Liver (tissue), 9 donors: ENCODE measurements around the gene DDX20. TPM values are rescaled to one million over a fixed set of nuclear protein-coding genes. Genes with fewer than 3 reads are reported as not detected.

Experiments used
- DNase-seq: peaks from one replicate; pipeline ENCODE4 v3.0.0-alpha.2; 2017; ENCODE audit warnings: low spot score
- H3K27ac ChIP-seq, 2 donors: one replicate each; pipeline ENCODE4 v1.7.0; 2013; ENCODE audit warnings: inconsistent platforms in 2 of 2, low read length in 2 of 2, control low read depth in 1 of 2, low read depth in 1 of 2, mild to moderate bottlenecking in 1 of 2
- H3K27me3 ChIP-seq, 4 donors: one replicate each; pipeline versions ENCODE4 v1.6.1 to v1.7.0; 2013; ENCODE audit warnings: low read length in 3 of 4, inconsistent platforms in 1 of 4, mild to moderate bottlenecking in 1 of 4, moderate library complexity in 1 of 4; ENCODE audit not compliant: control insufficient read depth in 4 of 4, insufficient read depth in 4 of 4
- H3K36me3 ChIP-seq, 4 donors: one replicate each; pipeline versions ENCODE4 v1.6.1 to v1.7.0; 2013; ENCODE audit warnings: low read length in 3 of 4, mild to moderate bottlenecking in 3 of 4, low read depth in 1 of 4, moderate library complexity in 1 of 4; ENCODE audit not compliant: control insufficient read depth in 4 of 4, insufficient read depth in 3 of 4
- H3K4me1 ChIP-seq, 4 donors: one replicate each; pipeline versions ENCODE4 v1.6.1 to v1.7.0; 2013; ENCODE audit warnings: low read length in 3 of 4, mild to moderate bottlenecking in 3 of 4, moderate library complexity in 1 of 4; ENCODE audit not compliant: control insufficient read depth in 4 of 4, insufficient read depth in 4 of 4
- H3K4me3 ChIP-seq, 3 donors: one replicate each; pipeline versions ENCODE4 v1.6.1 to v1.7.0; 2013; ENCODE audit warnings: low read length in 3 of 3, control low read depth in 1 of 3, low read depth in 1 of 3, mild to moderate bottlenecking in 1 of 3
- H3K9ac ChIP-seq, 2 donors: one replicate each; pipeline ENCODE4 v1.7.0; 2013; ENCODE audit warnings: low read length in 2 of 2, mild to moderate bottlenecking in 2 of 2, moderate library complexity in 2 of 2, control low read depth in 1 of 2, low read depth in 1 of 2
- H3K9me3 ChIP-seq, 4 donors: one replicate each; pipeline versions ENCODE4 v1.6.1 to v1.7.0; 2013; ENCODE audit warnings: low read length in 3 of 4; ENCODE audit not compliant: control insufficient read depth in 4 of 4
- EGR1 ChIP-seq, 2 donors: IDR thresholded peaks; 2 replicates each; pipeline ENCODE4 v1.6.1; 2016 to 2018; ENCODE audit warnings: antibody characterized with exemption in 2 of 2, low read depth in 2 of 2
- FOXA2 ChIP-seq: IDR thresholded peaks from 2 replicates; pipeline ENCODE4 v1.6.1; 2016; ENCODE audit warnings: antibody characterized with exemption
- GABPA ChIP-seq, 2 donors: IDR thresholded peaks in 1 of 2; conservative IDR thresholded peaks in 1 of 2; 2 replicates each; pipeline ENCODE4 v1.6.1; 2016; ENCODE audit warnings: antibody characterized with exemption in 2 of 2, mild to moderate bottlenecking in 1 of 2, moderate library complexity in 1 of 2
- HNF4A ChIP-seq, 2 donors: conservative IDR thresholded peaks; 2 replicates each; pipeline ENCODE4 v1.6.1; 2016; ENCODE audit warnings: antibody characterized with exemption in 2 of 2, mild to moderate bottlenecking in 2 of 2
- HNF4G ChIP-seq: IDR thresholded peaks from 2 replicates; pipeline ENCODE4 v1.6.1; 2016; ENCODE audit warnings: antibody characterized with exemption
- JUND ChIP-seq, 2 donors: IDR thresholded peaks; 2 replicates each; pipeline ENCODE4 v1.6.1; 2016; ENCODE audit warnings: antibody characterized with exemption in 2 of 2
- NR2F2 ChIP-seq: IDR thresholded peaks from 2 replicates; pipeline ENCODE4 v1.6.1; 2016; ENCODE audit warnings: antibody characterized with exemption
- RAD21 ChIP-seq, 2 donors: IDR thresholded peaks; 2 replicates each; pipeline ENCODE4 v1.6.1; 2016; ENCODE audit warnings: antibody characterized with exemption in 2 of 2, mild to moderate bottlenecking in 2 of 2
- RXRA ChIP-seq, 2 donors: IDR thresholded peaks; 2 replicates each; pipeline ENCODE4 v1.6.1; 2017 to 2018; ENCODE audit warnings: antibody characterized with exemption in 2 of 2, mild to moderate bottlenecking in 1 of 2
- SP1 ChIP-seq: IDR thresholded peaks from 2 replicates; pipeline ENCODE4 v1.6.1; 2018; ENCODE audit warnings: antibody characterized with exemption, mild to moderate bottlenecking
- TAF1 ChIP-seq: conservative IDR thresholded peaks from 2 replicates; pipeline ENCODE4 v1.6.1; 2016; ENCODE audit warnings: antibody characterized with exemption, mild to moderate bottlenecking
- YY1 ChIP-seq: IDR thresholded peaks from 2 replicates; pipeline ENCODE4 v1.6.1; 2016; ENCODE audit warnings: antibody characterized with exemption, mild to moderate bottlenecking
- WGBS: extraction: QIAGEN DNeasy Blood & Tissue Kit; methylation state at CpG from one replicate; pipeline ENCODE4 v1.1.7; 2013; 5-methylcytosine and 5-hydroxymethylcytosine counted together
- polyA plus RNA-seq, 2 donors: library from polyadenylated mRNA; stranded (reverse) in 1 of 2; unstranded in 1 of 2; fragments of 200-250 nt in 1 of 2; fragments of >200 nt in 1 of 2; fragmentation: Nextera tagmentation in 1 of 2; extraction: Ambion mirVana in 1 of 2; gene quantifications; one replicate each; pipeline versions ENCODE4 v1.2.1 to v1.2.3, GENCODE V29; 2013 to 2015
- total RNA-seq, 2 donors: library from RNA; depleted of rRNA; stranded (reverse); fragments of >200 nt; gene quantifications; one replicate each; pipeline ENCODE4 v1.2.3, GENCODE V29; 2014
- TF ChIP-seq, protein P1 (sequence below): fragments of 150-350 bp; IDR thresholded peaks from 2 replicates; pipeline ENCODE4 v1.5.1; 2017; ENCODE audit warnings: improper control_type of control experiment, low read depth, low read length; ENCODE audit not compliant: missing input control
- TF ChIP-seq, protein P2 (sequence below): IDR thresholded peaks from 2 replicates; pipeline ENCODE4 v1.6.1; 2016; ENCODE audit warnings: antibody characterized with exemption, mild to moderate bottlenecking
- TF ChIP-seq, protein P3 (sequence below): IDR thresholded peaks from 2 replicates; pipeline ENCODE4 v1.6.1; 2016; ENCODE audit warnings: antibody characterized with exemption
- TF ChIP-seq, protein P4 (sequence below): IDR thresholded peaks from 2 replicates; pipeline ENCODE4 v1.6.1; 2016; ENCODE audit warnings: antibody characterized with exemption
- donor health status: healthy.
- donor health status: healthy.
- donor health status: healthy.
- donor health status: healthy.
- donor health status: healthy.

DDX20 gene
- total and polyA plus RNA-seq, 4 donors, result 2.3 to 8.6 (median 4.6) TPM

DNA sequence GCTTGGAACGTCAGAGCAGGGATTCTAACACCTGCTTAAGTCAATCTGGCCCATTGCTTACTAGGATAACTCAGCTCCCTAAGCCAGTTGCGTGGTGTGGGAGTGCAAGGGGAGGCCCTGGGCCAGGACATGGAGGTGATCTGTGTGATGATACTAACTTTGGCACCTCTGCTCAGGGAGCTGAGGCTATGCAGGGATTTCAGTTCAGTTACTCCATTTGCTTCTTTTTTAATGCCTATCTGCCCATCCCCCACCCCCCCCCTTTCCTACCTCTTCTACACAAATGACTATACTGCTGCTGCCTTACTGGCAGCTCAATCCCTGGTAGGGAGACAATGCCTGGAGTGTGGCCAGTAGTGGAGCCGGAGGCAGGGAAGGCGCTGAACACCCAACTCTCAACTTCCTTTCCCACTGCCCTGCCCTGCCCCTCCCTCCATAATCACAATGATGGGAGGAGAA lies 36.0 kb upstream of the DDX20 start (continued):
- TF ChIP-seq, protein P1, sequence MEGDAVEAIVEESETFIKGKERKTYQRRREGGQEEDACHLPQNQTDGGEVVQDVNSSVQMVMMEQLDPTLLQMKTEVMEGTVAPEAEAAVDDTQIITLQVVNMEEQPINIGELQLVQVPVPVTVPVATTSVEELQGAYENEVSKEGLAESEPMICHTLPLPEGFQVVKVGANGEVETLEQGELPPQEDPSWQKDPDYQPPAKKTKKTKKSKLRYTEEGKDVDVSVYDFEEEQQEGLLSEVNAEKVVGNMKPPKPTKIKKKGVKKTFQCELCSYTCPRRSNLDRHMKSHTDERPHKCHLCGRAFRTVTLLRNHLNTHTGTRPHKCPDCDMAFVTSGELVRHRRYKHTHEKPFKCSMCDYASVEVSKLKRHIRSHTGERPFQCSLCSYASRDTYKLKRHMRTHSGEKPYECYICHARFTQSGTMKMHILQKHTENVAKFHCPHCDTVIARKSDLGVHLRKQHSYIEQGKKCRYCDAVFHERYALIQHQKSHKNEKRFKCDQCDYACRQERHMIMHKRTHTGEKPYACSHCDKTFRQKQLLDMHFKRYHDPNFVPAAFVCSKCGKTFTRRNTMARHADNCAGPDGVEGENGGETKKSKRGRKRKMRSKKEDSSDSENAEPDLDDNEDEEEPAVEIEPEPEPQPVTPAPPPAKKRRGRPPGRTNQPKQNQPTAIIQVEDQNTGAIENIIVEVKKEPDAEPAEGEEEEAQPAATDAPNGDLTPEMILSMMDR, result no peak
- TF ChIP-seq YY1, result no peak
- no peak for TF ChIP-seq FOXA2
- no peak for TF ChIP-seq RAD21 (IDR thresholded peaks at IDR 0.05)

DNA sequence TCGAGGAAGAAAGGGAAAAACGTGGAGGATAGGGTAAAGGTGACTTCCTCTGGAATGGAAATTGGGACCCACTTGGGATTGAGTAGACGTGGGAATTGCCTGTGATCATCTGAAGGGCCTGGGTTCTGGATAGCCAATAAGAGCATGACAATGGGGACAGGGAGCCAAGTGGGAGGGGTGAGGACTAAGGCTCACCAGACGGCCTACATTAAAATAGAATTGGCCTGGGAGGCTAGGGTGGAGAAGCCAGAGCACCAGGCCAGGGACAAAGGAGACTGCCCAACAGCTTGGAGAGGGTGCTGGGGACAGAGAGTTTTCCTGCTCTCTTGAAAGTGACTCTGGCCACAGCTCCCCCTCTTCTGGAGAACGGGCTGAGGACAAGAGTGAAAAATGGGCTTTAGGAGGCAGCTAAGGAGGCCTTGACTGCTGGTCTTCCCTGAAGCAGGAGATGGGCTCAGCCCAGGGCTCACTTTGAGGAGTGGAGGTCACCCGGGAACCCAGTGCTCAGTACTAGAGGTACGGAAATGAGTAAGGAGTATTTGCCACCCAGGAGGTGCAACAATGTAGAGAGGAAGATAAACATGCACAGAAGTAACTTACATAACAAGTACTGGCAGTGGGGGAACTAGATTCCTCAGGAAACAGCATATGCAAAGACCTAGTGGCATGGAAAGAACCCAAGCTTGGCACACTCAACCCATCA lies 35.3 kb upstream of the DDX20 start:
- WGBS, result 79% methylated on average over 7 of the region's 7 CpGs
- no peaks in the 10 kb centered on the region for H3K9me3 ChIP-seq
- peak overlapping the region in 1 of 2 donors; percentile 2 for H3K27ac ChIP-seq
- no peak overlapping the region for H3K9ac ChIP-seq
- no peaks in the 10 kb centered on the region for H3K4me1 ChIP-seq
- no peaks in the 10 kb centered on the region for H3K27me3 ChIP-seq
- no peaks in the 10 kb centered on the region for H3K36me3 ChIP-seq
- no peak overlapping the region for H3K4me3 ChIP-seq
- no peak for DNase-seq
- TF ChIP-seq GABPA (IDR thresholded peaks at IDR 0.05 in 1 of 2, conservative IDR thresholded peaks at IDR 0.05 in 1 of 2), result no peak
- no peak for TF ChIP-seq EGR1 (IDR thresholded peaks at IDR 0.05; ENCODE audit: low read depth in 2 of 2)
- TF ChIP-seq HNF4A (conservative IDR thresholded peaks at IDR 0.05), result no peak
- TF ChIP-seq JUND (IDR thresholded peaks at IDR 0.05), result no peak
- TF ChIP-seq, protein P2, sequence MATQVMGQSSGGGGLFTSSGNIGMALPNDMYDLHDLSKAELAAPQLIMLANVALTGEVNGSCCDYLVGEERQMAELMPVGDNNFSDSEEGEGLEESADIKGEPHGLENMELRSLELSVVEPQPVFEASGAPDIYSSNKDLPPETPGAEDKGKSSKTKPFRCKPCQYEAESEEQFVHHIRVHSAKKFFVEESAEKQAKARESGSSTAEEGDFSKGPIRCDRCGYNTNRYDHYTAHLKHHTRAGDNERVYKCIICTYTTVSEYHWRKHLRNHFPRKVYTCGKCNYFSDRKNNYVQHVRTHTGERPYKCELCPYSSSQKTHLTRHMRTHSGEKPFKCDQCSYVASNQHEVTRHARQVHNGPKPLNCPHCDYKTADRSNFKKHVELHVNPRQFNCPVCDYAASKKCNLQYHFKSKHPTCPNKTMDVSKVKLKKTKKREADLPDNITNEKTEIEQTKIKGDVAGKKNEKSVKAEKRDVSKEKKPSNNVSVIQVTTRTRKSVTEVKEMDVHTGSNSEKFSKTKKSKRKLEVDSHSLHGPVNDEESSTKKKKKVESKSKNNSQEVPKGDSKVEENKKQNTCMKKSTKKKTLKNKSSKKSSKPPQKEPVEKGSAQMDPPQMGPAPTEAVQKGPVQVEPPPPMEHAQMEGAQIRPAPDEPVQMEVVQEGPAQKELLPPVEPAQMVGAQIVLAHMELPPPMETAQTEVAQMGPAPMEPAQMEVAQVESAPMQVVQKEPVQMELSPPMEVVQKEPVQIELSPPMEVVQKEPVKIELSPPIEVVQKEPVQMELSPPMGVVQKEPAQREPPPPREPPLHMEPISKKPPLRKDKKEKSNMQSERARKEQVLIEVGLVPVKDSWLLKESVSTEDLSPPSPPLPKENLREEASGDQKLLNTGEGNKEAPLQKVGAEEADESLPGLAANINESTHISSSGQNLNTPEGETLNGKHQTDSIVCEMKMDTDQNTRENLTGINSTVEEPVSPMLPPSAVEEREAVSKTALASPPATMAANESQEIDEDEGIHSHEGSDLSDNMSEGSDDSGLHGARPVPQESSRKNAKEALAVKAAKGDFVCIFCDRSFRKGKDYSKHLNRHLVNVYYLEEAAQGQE, result no peak
- no peak for TF ChIP-seq SP1
- no peak for TF ChIP-seq RXRA (IDR thresholded peaks at IDR 0.05)
- TF ChIP-seq, protein P1, result no peak
- TF ChIP-seq, protein P3, sequence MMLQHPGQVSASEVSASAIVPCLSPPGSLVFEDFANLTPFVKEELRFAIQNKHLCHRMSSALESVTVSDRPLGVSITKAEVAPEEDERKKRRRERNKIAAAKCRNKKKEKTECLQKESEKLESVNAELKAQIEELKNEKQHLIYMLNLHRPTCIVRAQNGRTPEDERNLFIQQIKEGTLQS, result no peak
- TF ChIP-seq TAF1, result no peak
- no peak for TF ChIP-seq FOXA2
- no peak for TF ChIP-seq HNF4G
- TF ChIP-seq NR2F2, result no peak
- TF ChIP-seq RAD21 (IDR thresholded peaks at IDR 0.05), result no peak
- TF ChIP-seq, protein P4, sequence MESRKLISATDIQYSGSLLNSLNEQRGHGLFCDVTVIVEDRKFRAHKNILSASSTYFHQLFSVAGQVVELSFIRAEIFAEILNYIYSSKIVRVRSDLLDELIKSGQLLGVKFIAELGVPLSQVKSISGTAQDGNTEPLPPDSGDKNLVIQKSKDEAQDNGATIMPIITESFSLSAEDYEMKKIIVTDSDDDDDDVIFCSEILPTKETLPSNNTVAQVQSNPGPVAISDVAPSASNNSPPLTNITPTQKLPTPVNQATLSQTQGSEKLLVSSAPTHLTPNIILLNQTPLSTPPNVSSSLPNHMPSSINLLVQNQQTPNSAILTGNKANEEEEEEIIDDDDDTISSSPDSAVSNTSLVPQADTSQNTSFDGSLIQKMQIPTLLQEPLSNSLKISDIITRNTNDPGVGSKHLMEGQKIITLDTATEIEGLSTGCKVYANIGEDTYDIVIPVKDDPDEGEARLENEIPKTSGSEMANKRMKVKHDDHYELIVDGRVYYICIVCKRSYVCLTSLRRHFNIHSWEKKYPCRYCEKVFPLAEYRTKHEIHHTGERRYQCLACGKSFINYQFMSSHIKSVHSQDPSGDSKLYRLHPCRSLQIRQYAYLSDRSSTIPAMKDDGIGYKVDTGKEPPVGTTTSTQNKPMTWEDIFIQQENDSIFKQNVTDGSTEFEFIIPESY, result no peak
